CD4-positive, alpha-beta T cell treated with Interferon gamma for 1 hour (primary cell): ENCODE data around the gene CYB561A3.

Experiments
- DNase-seq: peaks from one replicate; pipeline ENCODE4 v3.0.0-alpha.2; 2020

The CYB561A3 gene

DNA sequence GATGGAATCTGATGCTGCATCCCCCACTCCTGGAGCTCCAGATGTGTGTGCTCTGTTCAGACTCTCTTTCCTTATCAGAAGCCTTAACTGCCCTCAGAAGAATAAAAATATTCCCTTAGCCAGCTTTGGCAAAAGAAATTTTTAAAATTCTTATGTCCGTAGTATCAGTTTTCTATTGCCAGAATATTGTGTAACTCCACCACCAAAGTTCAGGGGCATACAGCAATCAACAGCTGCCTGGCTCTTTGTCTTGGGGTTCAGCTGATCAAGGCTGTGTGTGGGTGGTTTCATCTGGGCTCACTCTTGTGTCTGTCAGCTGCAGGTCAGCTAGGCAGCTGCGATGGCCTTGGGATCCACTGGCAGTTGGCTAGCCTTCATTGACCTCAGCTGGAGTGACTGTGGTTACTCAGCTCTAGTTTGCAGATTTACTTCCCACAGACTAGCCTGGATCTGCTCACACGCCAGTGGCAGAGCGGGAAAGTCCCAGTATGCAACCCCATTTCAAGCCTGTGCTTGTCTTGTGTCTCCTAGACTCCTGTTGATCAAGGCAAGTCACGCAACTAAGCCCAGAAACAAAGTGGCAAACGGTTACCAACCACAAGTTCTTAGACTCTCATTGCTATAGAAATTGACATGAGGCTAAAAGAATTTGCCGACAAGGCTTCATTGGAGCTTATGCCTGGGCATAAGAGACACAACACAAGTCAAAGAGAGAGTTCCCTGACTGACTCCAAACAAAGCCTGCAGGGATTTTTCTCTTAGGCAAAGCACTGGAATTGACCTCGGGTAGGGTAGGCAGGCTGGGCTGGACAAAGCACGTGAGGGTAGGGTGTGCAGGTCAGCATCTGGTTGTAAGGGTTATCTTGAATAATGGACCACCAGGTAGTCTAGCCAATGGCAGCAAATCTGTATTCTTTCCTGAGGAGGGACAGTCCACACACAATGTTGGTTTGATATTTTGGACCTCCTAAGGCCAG is 8.0 kb upstream of the CYB561A3 start:
- no peak for DNase-seq

DNA sequence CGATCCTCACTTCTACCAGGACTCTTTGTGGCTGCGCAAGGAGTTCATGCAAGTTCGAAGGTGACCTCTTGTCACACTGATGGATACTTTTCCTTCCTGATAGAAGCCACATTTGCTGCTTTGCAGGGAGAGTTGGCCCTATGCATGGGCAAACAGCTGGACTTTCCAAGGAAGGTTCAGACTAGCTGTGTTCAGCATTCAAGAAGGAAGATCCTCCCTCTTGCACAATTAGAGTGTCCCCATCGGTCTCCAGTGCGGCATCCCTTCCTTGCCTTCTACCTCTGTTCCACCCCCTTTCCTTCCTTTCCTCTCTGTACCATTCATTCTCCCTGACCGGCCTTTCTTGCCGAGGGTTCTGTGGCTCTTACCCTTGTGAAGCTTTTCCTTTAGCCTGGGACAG is 7.0 kb upstream of the CYB561A3 start:
- DNase-seq: no peak

DNA sequence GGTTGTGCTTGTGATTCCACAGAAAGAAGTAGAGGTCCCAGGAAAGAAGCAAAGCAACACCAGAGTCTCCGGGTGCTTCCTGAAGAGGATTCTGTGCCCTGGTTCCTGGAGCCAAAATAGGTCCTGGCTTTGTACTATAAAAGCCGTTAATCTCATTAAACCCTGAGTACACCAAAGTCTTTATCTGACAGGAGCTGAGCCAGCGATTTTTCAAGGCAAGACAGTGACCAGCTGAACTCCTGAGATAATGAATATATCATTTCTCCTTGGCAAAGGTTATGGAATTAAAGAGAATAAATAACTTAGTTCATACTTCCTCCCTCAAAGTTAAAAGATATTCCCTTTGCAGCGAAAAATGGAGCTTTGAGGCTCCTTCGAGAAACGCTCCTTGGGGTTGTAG is 5.7 kb upstream of the CYB561A3 start:
- no peak for DNase-seq

DNA sequence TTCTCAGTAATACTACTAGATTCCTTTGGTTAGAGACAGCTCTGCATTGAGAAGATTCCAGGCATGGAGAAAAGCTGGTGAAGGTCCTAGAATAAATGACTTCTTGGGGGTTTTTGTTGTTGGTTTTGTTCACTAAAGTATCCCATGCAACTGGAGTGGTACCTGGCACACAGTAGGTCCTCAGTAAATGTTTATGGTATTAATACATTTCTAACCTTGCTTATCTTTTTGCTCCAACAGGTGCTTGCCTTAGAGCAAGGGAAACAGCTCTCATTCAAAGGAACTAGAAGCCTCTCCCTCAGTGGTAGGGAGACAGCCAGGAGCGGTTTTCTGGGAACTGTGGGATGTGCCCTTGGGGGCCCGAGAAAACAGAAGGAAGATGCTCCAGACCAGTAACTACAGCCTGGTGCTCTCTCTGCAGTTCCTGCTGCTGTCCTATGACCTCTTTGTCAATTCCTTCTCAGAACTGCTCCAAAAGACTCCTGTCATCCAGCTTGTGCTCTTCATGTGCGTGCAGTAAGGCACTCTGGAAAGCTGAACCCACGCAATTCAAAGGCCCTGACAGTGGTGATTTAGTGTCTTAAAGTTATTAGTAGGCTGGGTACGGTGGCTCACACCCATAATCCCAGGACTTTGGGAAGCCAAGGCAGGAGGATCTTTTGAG is 2.5 kb upstream of the CYB561A3 start:
- DNase-seq: no peak

DNA sequence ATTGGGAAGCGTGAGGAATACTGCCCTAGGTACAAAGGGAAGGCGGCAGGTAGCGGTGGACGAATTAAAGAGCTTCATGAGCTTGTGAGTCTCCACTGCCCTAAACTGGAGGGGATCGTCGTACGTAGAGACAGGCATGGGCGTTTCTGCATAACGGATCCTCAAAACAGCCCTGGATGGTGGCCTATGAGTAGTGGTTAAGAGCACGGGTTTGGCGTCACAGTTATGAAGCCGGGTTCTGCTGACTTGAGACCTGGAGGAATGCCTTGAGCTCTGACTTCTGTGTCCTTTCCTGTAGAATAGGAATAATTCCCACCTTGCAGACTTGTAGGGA is 827 bp upstream of the CYB561A3 start:
- peak; percentile 29 for DNase-seq

DNA sequence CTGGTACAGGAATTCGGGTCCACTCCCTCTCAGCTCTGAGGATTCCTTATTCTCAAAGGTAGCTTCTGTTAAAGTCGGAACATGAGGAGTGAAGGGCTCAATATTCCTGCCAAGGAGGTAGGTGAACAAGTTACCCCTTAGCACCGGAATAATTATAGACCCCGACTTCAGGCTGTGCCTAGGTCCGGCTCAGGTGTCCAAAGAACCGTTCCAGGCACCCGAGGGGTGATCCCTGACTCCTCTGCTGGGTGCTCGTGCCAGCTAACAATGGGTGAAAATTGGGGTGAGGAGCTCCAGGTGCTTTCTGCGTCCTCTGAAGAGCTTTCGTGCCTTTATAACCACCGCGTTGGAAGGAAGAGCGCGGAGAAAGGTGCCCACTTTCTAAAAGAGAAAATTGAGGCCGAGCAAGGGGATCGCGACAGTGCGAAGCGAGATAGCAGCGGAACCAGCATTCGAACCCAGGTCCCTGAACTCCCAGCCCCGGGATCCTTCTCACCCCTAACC is 393 bp downstream of the CYB561A3 start:
- DNase-seq: no peak

DNA sequence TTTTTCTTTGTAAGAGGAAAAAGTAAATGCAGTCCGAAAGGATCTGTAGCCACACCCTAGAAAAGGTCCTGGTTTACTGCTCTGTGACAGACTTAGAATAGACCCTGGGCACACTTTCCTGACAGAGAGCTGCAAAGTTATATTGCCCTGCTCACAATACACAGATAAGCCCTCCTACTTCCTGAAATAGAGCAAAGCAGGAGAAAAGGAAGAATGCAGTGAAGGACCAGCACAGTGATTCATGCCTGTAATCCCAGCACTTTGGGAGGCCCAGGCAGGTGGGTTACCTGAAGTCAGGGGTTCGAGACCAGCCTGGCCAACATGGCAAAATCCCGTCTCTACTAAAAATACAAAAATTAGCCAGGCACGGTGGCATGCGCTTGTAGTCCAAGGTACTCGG is 2.2 kb downstream of the CYB561A3 start:
- DNase-seq: no peak

DNA sequence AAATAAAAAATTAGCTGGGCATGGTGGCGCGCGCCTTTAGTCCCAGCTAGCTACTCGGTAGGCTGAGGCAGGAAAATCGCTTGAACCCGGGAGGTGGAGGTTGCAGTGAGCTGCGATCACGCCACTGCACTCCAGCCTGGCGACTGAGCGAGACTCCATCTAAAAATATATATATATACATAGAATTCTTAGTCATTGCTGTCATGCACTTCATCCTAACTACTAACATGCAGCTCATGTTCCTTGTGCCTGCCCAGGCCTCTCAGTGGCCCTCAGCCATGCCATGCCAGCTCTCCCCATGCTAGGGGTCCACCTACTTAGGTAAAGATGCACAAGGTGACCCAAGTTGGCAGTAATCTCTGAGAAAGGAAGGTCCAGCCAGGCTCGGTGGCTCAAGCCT is 3.1 kb downstream of the CYB561A3 start:
- no peak for DNase-seq

DNA sequence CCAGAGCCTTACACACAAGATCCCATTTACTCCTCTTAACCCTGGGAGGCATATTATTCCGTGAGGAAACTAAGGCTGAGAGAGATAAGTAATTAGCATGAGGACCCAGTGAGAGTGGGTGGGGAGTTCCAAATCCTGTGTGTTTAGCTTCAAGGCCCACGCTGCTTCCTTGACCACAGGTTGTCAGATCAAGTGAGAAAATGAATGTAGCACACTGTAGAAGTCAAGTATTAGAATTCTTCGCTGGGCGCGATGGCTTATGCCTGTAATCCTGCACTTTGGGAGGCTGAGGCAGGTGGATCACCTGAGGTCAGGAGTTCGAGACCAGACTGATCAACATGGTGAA is 3.8 kb downstream of the CYB561A3 start:
- DNase-seq: no peak

DNA sequence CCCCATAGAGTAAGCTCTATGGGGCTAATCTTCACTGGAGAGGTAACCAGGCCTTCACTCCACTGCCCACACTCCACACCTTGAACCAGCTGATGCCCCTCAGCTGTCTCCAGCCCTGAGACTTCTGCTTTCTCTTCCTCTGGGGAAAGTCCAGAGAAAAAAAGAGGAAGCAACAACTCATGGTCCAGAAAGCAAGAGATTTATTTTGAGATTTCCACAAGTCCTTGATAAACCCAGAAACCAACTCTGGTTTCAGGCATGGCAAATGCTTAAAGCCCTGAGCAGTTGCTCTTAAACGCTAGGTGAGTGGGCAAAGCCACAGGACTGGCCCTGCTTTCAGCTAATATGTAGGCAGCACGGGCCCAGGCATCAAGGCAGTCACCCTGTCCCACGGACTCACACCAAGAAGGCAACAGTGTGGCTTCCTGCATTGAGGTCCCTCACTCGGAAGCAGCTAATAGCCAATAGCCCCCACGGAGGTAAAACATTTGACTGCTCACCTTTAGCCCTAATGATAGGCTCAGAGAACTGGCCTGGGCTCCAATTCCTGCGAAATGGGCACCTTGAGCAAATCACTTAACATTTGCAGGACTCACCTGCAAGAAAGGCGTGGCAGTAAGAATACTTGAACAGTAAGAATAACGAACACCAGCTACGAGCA is 4.3 kb downstream of the CYB561A3 start:
- peak; percentile 71 for DNase-seq

DNA sequence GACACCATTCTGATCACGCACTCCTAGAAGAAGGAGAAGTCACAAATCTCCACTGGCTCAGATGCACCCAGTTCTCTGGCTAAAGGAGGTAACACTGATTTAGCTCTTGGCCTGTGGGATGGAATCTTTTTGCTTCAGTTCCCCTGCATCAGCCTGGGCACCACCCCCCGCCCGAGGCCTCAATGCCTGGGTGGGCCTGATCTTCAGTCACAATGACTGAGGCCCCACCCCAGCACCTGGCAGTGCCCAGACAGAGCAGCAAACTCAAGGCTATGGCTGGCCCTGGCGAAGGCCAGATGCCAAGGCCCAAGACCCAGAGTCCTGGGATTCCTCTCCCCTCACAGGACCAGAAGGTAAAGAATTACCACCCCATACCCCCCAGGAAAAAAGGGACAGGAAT is 5.0 kb downstream of the CYB561A3 start:
- peak; percentile 26 for DNase-seq

DNA sequence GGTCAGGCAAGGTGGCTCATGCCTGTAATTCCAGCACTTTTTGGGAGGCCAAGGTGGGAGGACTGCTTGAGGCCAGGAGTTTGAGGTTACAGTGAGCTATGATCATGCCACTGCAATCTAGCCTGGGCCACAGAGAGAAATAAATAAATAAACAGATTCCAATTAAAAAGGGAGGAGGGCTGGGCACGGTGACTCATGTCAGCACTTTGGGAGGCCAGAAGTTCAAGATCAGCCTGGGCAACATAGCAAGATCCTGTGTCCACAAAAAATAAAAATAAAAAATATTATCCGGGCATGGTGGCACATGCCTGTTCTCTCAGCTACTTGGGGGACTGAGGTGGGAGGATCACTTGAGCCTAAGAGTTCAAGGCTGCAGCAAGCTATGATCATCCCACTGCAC is 7.5 kb downstream of the CYB561A3 start:
- no peak for DNase-seq

DNA sequence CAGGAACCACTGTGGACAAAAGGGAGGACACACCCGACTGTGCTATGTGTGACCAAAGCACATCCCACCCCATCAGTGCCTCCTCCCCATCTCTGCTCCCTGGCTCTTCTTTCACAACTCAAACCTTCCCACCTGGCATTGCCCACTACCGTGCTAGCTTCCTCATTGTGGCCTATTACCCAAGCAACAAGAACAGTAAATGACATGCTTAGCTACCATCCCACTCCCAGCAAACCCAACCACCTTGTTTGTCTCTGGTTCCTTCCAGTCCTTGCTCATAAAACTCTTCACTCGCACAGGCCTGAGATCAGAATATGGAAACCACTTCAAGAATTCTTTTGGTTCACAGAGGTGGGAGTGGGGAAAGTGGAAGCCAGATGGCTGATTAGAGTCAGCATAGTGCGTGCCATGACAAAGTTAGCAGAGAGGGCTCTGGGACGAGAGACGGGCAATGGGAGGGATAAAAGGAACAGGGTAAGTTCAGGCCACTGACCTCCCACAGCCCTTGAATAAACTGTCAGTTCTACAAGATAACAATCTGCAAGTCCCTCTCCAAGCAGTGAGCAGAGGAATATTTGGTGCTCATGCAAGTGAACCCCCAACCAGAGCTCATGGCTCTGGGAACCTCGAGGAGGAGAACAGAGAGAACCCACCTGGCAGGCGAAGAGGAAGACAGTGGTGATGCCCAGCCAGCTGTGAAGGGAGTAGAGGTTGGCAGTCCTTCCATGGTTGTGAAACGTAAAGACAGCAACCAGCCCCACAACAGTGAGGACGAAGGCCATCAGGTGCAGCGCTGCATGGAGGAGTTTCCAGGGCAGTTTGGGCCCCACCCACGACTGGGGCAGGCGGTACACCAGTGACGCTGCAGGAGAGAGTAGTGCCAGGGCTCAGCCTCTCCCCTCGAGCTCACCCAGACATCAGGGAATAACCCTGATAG is 8.3 kb downstream of the CYB561A3 start:
- DNase-seq: no peak

DNA sequence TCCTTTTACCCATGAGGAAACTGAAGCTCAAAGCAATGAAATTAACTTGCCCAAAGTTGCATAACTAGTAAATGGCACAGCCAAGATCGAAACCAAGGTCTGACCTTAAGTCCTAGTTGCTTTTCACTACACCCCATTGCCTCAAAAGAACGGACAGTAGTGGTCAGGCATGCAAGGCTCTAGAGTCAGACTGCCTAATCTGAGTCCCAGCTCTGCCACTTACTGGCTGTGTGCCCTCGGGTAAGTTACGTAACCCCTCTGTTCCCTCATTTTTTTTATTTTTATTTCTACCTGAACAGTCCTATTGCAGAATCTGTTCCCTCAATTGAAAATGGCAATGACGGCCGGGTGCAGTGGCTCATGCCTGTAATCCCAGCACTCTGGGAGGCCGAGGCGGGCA is 9.6 kb downstream of the CYB561A3 start:
- DNase-seq: no peak

DNA sequence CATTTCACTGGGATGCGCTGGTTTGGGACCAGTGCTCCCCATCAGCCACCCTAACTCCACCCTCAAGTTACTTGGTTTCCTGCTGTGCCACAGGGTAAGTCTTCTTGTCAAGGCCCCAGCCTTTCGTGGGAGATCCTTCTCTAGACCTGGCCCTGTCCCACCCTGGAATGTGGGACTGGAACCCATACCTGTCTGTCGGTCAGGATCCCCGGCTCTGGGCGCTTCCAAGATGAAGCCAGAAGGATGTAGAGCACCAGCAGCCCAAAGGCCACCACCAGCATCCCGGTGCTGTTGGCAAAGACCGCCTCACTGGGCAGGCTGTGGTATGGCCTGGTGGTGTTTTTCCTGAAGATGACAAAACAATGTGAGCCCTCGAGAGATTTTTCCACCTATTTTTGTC is 10.9 kb downstream of the CYB561A3 start:
- DNase-seq: no peak

DNA sequence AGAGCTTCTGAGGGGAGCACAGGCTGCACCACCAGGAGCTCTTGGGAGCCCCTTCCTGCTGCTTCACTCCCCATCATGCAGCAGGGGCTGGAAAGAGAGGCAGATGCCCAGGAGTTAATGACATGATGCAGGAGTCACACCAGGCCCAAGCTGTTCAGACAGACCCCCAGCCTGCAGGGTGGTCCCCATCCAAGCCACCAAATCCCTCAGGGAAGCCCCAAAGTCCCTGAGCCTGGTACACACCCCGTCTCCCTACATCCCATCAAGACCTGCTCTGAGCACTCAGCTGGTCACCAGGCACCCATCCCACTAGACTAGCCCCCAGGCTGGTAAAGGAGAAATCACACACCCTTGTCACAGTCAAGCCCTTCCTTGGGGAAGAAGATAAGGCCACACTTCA is 11.3 kb downstream of the CYB561A3 start:
- no peak for DNase-seq

DNA sequence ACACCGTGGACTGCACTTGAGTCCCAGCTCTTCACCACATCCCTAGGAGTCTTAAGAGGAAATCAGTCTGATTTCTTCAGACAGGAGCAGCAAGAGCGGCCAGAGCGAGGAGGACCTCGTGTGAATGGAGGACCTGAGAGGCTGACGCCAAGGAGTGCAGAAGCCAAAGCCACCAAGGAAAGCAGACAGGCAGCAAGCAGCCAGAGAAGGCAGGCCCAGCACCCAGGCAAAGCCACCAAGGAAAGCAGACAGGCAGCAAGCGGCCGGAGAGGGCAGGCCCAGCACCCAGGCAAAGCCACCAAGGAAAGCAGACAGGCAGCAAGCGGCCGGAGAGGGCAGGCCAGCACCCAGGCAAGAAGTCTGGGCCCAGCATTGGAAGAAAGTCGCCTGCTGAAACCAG is 11.8 kb downstream of the CYB561A3 start:
- no peak for DNase-seq

DNA sequence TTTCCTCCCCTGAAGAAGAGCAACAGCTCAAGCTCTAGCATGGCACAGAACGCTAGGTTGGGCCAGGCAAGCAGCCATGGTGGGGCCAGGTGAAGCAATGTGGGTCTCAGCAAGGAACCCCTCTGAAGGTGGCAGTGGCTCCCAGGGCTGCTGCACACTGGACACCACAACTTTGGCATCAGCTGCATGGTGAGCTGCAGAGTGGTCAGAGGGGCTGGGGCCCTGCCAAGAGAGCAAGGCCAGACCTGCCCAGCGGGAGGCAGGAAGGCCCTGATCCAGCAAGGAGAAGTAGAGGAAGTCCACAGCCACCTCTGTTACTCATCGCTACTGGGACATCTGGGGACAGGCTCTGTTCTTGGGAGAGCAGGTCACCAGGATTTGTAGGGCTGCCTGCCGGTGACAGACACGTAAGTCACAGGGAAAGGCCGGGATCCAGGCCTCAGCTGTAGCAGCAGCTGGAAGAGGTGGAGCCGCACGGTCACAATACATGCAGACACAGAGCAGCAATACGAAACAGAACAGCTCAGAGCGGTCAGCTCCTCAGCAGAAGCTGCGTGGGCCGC is 12.4 kb downstream of the CYB561A3 start:
- no peak for DNase-seq

DNA sequence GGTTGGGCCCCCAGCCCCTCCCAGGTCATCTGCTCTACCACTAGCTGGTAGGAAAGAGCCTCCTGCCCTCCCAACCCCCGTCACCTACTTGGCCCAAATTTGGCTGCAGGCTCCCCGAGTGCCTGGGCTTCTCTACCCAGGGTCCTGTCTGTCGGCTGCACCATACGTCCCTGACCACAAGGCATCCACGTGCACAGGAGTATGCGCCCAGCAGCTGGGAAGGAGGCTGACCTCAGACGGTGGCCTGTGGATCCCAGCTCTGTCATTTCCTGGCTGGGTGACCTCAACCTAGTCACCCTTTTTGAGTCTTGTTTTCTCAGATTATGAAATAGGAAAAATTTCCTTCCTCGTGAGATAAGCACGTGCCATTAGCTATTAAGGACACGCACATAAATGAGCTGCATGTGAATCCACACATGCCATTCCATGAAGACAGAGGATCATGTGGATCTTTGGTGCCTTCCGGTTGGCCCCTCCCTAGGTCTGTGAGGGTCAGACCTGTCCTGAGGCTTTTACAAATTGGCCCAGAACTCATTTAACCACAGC is 13.7 kb downstream of the CYB561A3 start:
- DNase-seq: peak; percentile 76

DNA sequence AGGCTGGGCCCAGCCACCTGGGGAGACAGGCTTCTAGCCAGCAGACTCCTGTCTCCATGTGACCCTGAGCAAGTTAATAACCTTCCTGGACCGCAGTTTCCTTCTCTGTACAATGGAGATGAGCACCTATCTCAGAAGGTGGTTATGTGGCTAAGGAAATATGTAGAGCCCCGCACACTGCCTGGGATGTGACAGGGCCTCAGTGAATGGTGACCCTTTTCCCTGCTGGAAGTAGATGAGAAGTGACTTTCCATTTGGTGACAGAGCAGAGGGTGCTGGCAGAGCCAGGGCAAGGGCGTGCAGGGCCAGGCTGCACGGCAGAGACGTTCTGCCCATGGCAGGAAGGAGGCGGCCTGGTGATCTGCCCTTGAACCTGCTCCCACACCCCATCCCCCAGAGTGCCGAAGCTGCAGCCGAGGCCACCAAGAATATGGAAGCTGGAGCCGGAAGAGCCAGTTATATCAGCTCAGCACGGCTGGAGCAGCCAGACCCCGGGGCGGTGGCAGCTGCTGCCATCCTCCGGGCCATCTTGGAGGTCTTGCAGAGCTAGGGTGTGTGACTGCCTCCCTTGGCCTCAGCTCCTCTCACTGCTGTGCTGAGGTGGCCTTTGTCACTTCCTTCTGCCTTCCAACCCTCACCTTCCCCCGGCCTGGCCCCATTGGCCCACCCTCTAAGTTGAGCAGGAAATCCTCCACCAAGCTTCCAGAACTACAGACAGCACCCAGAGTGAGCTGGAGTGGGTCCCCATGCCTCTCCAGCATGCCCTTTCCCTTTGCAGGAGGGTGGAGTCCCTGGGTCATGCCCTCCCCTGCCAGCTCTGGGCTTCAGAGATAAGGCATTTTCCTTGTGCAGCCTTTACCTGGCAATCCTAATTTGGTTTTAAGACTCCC is 15.5 kb downstream of the CYB561A3 start:
- DNase-seq: no peak

DNA sequence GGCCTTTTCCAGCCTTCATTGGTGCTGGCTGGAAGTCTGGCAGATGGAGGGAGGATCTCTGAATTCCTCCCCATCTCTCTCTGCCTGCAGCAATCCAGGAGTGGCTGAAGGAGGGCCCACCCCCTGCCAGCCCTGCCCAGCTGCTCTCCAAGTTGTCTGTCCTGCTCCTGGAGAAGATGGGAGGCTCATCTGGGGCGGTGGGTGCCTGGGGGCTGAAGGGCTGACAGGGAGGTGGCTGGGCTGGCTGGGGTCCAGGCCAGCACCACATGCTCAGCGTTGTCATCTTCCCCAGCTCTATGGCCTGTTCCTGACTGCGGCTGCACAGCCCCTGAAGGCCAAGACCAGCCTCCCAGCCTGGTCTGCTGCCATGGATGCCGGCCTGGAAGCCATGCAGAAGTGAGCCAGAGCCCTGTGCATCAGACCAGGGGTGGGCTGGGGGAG is 16.5 kb downstream of the CYB561A3 start:
- DNase-seq: no peak
